ENCODE data around the gene MRPS15.

DNA sequence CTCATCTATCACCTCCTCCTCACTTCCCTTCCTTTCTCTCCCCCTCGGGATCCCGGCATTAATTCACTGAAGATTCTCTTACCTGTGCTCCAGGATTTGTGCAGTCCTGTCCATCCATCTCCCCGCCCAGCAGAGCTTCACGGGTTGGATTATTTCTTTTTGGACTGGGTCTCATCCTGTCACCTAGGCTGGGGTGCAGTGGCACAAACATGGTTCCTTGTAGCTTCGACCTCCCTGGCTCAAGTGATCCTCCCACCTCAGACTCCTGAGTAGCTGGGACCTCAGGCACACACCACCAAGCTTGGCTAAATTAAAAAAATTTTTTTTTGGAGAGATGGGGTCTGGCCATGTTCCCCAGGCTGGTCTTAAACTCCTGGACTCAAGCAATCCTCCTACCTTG, 30.8 kb upstream of the MRPS15 start:
- TF ChIP-seq, protein P1, sequence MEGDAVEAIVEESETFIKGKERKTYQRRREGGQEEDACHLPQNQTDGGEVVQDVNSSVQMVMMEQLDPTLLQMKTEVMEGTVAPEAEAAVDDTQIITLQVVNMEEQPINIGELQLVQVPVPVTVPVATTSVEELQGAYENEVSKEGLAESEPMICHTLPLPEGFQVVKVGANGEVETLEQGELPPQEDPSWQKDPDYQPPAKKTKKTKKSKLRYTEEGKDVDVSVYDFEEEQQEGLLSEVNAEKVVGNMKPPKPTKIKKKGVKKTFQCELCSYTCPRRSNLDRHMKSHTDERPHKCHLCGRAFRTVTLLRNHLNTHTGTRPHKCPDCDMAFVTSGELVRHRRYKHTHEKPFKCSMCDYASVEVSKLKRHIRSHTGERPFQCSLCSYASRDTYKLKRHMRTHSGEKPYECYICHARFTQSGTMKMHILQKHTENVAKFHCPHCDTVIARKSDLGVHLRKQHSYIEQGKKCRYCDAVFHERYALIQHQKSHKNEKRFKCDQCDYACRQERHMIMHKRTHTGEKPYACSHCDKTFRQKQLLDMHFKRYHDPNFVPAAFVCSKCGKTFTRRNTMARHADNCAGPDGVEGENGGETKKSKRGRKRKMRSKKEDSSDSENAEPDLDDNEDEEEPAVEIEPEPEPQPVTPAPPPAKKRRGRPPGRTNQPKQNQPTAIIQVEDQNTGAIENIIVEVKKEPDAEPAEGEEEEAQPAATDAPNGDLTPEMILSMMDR (IDR thresholded peaks at IDR 0.05; ENCODE audit: insufficient read depth, low read length): no peak
- TF ChIP-seq SPI1 (IDR thresholded peaks at IDR 0.05; ENCODE audit: borderline replicate concordance, low read depth): no peak

Measured in HL-60 (cell line).